H1 (cell line): ENCODE results near the gene FCER2. TPM values are rescaled to one million over a fixed set of nuclear protein-coding genes. Genes with fewer than 3 reads are reported as not detected.
A peak's percentile ranks its signal among the peaks of the same experiment; 100 is the strongest.

Experiments used
- CTCF ChIA-PET: fragments of 300-600 bp; sonication (Branson Sonifier 250); formaldehyde crosslinking; loops from one replicate; lab custom pipeline; 2021; ENCODE audit not compliant: partially characterized antibody; lab: Charles Lee
- POLR2A ChIA-PET: fragments of 300-600 bp; sonication (Branson Sonifier 250); formaldehyde crosslinking; loops from one replicate; lab custom pipeline; 2021; ENCODE audit warnings: inconsistent platforms; ENCODE audit not compliant: partially characterized antibody; lab: Charles Lee
- DNase-seq, 2 experiments: peaks; one replicate each; pipeline versions ENCODE4 v3.0.0 to v3.0.0-alpha.2; 2010 to 2022; ENCODE audit warnings: low spot score in 2 of 2, low read depth in 1 of 2, mixed read lengths in 1 of 2
- FAIRE-seq: peaks from 2 replicates; lab custom pipeline; 2011; peaks lifted over from hg19 to GRCh38; lab: Jason Lieb, UNC
- H2AFZ ChIP-seq: 2 replicates; pipeline ENCODE4 v1.8.1; 2012; ENCODE audit warnings: low read length, inconsistent platforms
- H2AK5ac ChIP-seq: 2 replicates; pipeline ENCODE4 v1.6.1; 2013; ENCODE audit warnings: low read depth, low read length
- H2BK120ac ChIP-seq: replicated peaks from 2 replicates; pipeline ENCODE3; 2013; ENCODE audit warnings: low read depth, low read length, inconsistent platforms
- H2BK12ac ChIP-seq: 2 replicates; pipeline ENCODE4 v1.6.1; 2013; ENCODE audit warnings: low read depth, low read length
- H2BK15ac ChIP-seq: 2 replicates; pipeline ENCODE4 v1.6.1; 2013; ENCODE audit warnings: low read length
- H2BK20ac ChIP-seq: 2 replicates; pipeline ENCODE4 v1.6.1; 2013; ENCODE audit warnings: low read length
- H2BK5ac ChIP-seq: 2 replicates; pipeline ENCODE4 v1.6.1; 2013; ENCODE audit warnings: low read depth, low read length
- H3K14ac ChIP-seq: 2 replicates; pipeline ENCODE4 v1.6.1; 2013; ENCODE audit warnings: inconsistent platforms; ENCODE audit not compliant: insufficient read length
- H3K18ac ChIP-seq: 2 replicates; pipeline ENCODE4 v1.6.1; 2013; ENCODE audit warnings: low read length; ENCODE audit errors: extremely low read depth
- H3K23ac ChIP-seq: 2 replicates; pipeline ENCODE4 v1.6.1; 2013; ENCODE audit warnings: inconsistent platforms; ENCODE audit not compliant: insufficient read length
- H3K23me2 ChIP-seq: 2 replicates; pipeline ENCODE4 v1.6.1; 2013; ENCODE audit warnings: low read depth, low read length
- H3K27ac ChIP-seq: 2 replicates; pipeline ENCODE4 v1.6.1; 2011; ENCODE audit warnings: low read depth, low read length, inconsistent platforms
- H3K27me3 ChIP-seq, 4 experiments: replicated peaks in 1 of 4; 1 replicate in 1 of 4; 2 replicates in 3 of 4; pipeline versions ENCODE4 v1.6.1 to v1.8.1; 2011 to 2013; ENCODE audit warnings: low read length in 3 of 4, mild to moderate bottlenecking in 3 of 4, inconsistent platforms in 2 of 4, mixed read lengths in 2 of 4, moderate library complexity in 1 of 4; ENCODE audit not compliant: control insufficient read depth in 3 of 4, insufficient read depth in 3 of 4; ENCODE audit errors: extremely low read depth in 1 of 4
- H3K36me3 ChIP-seq, 4 experiments: 2 replicates each; pipeline versions ENCODE4 v1.6.1 to v1.8.1; 2011 to 2013; ENCODE audit warnings: mild to moderate bottlenecking in 4 of 4, low read length in 3 of 4, moderate library complexity in 2 of 4, control low read depth in 1 of 4, inconsistent platforms in 1 of 4; ENCODE audit not compliant: insufficient read depth in 4 of 4, control insufficient read depth in 2 of 4
- H3K4ac ChIP-seq: replicated peaks from 2 replicates; pipeline ENCODE3; 2013; ENCODE audit warnings: low read length, low read depth, mixed read lengths, inconsistent platforms; ENCODE audit not compliant: insufficient read length
- H3K4me1 ChIP-seq, 4 experiments: replicated peaks in 1 of 4; 1 replicate in 1 of 4; 2 replicates in 3 of 4; pipeline versions ENCODE4 v1.6.1 to v1.8.1; 2011 to 2013; ENCODE audit warnings: low read length in 3 of 4, inconsistent platforms in 2 of 4, mixed read lengths in 1 of 4; ENCODE audit not compliant: insufficient read depth in 4 of 4, control insufficient read depth in 3 of 4
- H3K4me2 ChIP-seq, 2 experiments: 2 replicates each; pipeline versions ENCODE4 v1.6.1 to v1.8.1; 2011 to 2013; ENCODE audit warnings: low read depth in 2 of 2, low read length in 2 of 2, control low read depth in 1 of 2, inconsistent platforms in 1 of 2, mild to moderate bottlenecking in 1 of 2; ENCODE audit not compliant: insufficient read depth in 1 of 2
- H3K4me3 ChIP-seq, 4 experiments: fragments of 200-600, 300-600 bp in 1 of 4; sonication (generic), shearing (Covaris generic), sonication (Bioruptor Twin) in 1 of 4; 2 replicates each; pipeline versions ENCODE4 v1.5.1 to v1.8.1; 2011 to 2016; ENCODE audit warnings: low read length in 4 of 4, low read depth in 3 of 4, control low read depth in 2 of 4, inconsistent platforms in 2 of 4, mild to moderate bottlenecking in 2 of 4, mixed read lengths in 1 of 4, moderate library complexity in 1 of 4; ENCODE audit not compliant: insufficient read depth in 2 of 4; ENCODE audit errors: extremely low read depth in 1 of 4
- H3K56ac ChIP-seq: replicated peaks from 2 replicates; pipeline ENCODE3; 2013; ENCODE audit warnings: low read depth, mild to moderate bottlenecking, mixed read lengths, low read length, inconsistent platforms; ENCODE audit not compliant: insufficient read length
- H3K79me1 ChIP-seq: 2 replicates; pipeline ENCODE4 v1.6.1; 2013; ENCODE audit warnings: low read depth, low read length, control low read depth
- H3K79me2 ChIP-seq, 2 experiments: 2 replicates each; pipeline versions ENCODE4 v1.6.1 to v1.8.1; 2012 to 2013; ENCODE audit warnings: low read length in 2 of 2, mild to moderate bottlenecking in 2 of 2, inconsistent platforms in 1 of 2; ENCODE audit not compliant: insufficient read depth in 2 of 2, control insufficient read depth in 1 of 2
- H3K9ac ChIP-seq, 4 experiments: replicated peaks in 1 of 4; 1 replicate in 1 of 4; 2 replicates in 3 of 4; pipeline versions ENCODE4 v1.6.1 to v1.8.1; 2011 to 2013; ENCODE audit warnings: low read depth in 3 of 4, low read length in 3 of 4, control low read depth in 2 of 4, mild to moderate bottlenecking in 2 of 4, moderate library complexity in 2 of 4, inconsistent platforms in 1 of 4; ENCODE audit errors: extremely low read depth in 1 of 4
- H3K9me3 ChIP-seq, 2 experiments: 2 replicates each; pipeline versions ENCODE4 v1.6.1 to v1.8.1; 2012 to 2013; ENCODE audit warnings: mild to moderate bottlenecking in 2 of 2, moderate library complexity in 2 of 2, control low read depth in 1 of 2, inconsistent platforms in 1 of 2, low read depth in 1 of 2, low read length in 1 of 2, mixed read lengths in 1 of 2; ENCODE audit not compliant: insufficient read depth in 2 of 2
- H4K20me1 ChIP-seq, 2 experiments: replicated peaks in 1 of 2; 2 replicates each; pipeline versions ENCODE3 to v1.8.1; 2011 to 2013; ENCODE audit warnings: inconsistent platforms in 2 of 2, low read length in 2 of 2, mild to moderate bottlenecking in 1 of 2; ENCODE audit not compliant: insufficient read depth in 2 of 2, control insufficient read depth in 1 of 2
- H4K5ac ChIP-seq: 2 replicates; pipeline ENCODE4 v1.6.1; 2013; ENCODE audit warnings: low read length, low read depth, mixed read lengths, inconsistent platforms; ENCODE audit not compliant: insufficient read length
- H4K8ac ChIP-seq: 2 replicates; pipeline ENCODE4 v1.8.0; 2013; ENCODE audit warnings: mild to moderate bottlenecking, moderate library complexity, low read length, inconsistent platforms; ENCODE audit not compliant: insufficient read depth; ENCODE audit errors: extremely low read depth
- H4K91ac ChIP-seq: replicated peaks from 2 replicates; pipeline ENCODE3; 2013; ENCODE audit warnings: low read length, mixed read lengths, inconsistent platforms; ENCODE audit not compliant: insufficient read length
- CREB1 ChIP-seq: IDR thresholded peaks from 2 replicates; pipeline ENCODE4 v1.6.1; 2012; ENCODE audit warnings: inconsistent platforms
- CTBP2 ChIP-seq: IDR thresholded peaks from 2 replicates; pipeline ENCODE4 v1.7.0; 2011; ENCODE audit warnings: borderline replicate concordance, mild to moderate bottlenecking, moderate library complexity, mixed read lengths, low read length; ENCODE audit not compliant: insufficient read depth, insufficient read length
- EP300 ChIP-seq, 2 experiments: IDR thresholded peaks; 1 replicate in 1 of 2; 2 replicates in 1 of 2; pipeline ENCODE4 v1.6.1; 2011 to 2012; ENCODE audit warnings: low read depth in 2 of 2, low read length in 2 of 2, mild to moderate bottlenecking in 2 of 2, borderline replicate concordance in 1 of 2, inconsistent platforms in 1 of 2, moderate library complexity in 1 of 2
- FOSL1 ChIP-seq: IDR thresholded peaks from 2 replicates; pipeline ENCODE4 v1.6.1; 2011; ENCODE audit warnings: mild to moderate bottlenecking, low read depth, low read length, moderate library complexity; ENCODE audit not compliant: insufficient read depth
- NRF1 ChIP-seq: IDR thresholded peaks from 2 replicates; pipeline ENCODE4 v1.6.1; 2011; ENCODE audit warnings: mild to moderate bottlenecking, low read depth, low read length, improper control_type of control experiment
- SAP30 ChIP-seq: fragments of 300-600 bp; sonication (generic); IDR thresholded peaks from 2 replicates; pipeline ENCODE4 v1.7.1; 2012; ENCODE audit warnings: low read length, moderate library complexity, mild to moderate bottlenecking, inconsistent platforms; ENCODE audit not compliant: insufficient read depth, insufficient replicate concordance
- SIN3A ChIP-seq, 2 experiments: IDR thresholded peaks in 1 of 2; conservative IDR thresholded peaks in 1 of 2; 2 replicates each; pipeline ENCODE4 v1.6.1; 2011 to 2012; ENCODE audit warnings: low read length in 2 of 2, improper control_type of control experiment in 1 of 2, low read depth in 1 of 2, mild to moderate bottlenecking in 1 of 2
- SUZ12 ChIP-seq: fragments of 200-600 bp; sonication (generic); IDR thresholded peaks from 2 replicates; pipeline ENCODE4 v1.6.1; 2012; ENCODE audit warnings: mild to moderate bottlenecking, inconsistent platforms, low read length, moderate library complexity, mixed read lengths
- ZNF274 ChIP-seq: IDR thresholded peaks from 2 replicates; pipeline ENCODE4 v1.7.0; 2012; ENCODE audit warnings: low read length, borderline replicate concordance; ENCODE audit errors: extremely low read depth
- WGBS, 2 experiments: shearing (Covaris generic) in 1 of 2; methylation state at CpG; one replicate each; pipeline versions ENCODE4 v1.1.6 to v1.1.7; 2013 to 2015; ENCODE audit warnings: low lambda C conversion rate in 2 of 2, mixed read lengths in 2 of 2, inconsistent platforms in 1 of 2, low coverage in 1 of 2, missing lambda C conversion rate in 1 of 2; ENCODE audit not compliant: insufficient replicate concordance in 2 of 2, insufficient coverage in 1 of 2, insufficient read length in 1 of 2; ENCODE audit errors: extremely low coverage in 1 of 2, missing lambda C conversion rate in 1 of 2; 5-methylcytosine and 5-hydroxymethylcytosine counted together
- polyA plus RNA-seq, 7 experiments: library from polyadenylated mRNA; depleted of rRNA in 3 of 7; stranded (reverse) in 5 of 7; unstranded in 2 of 7; fragments of >200 nt in 5 of 7; fragments of 200-250 nt in 2 of 7; gene quantifications; 1 replicate in 5 of 7; 2 replicates in 1 of 7; 4 replicates in 1 of 7; pipeline versions ENCODE4 v1.2.1 to v1.2.3, GENCODE V29; 2011 to 2013; ENCODE audit warnings: missing spikeins in 2 of 7, mixed read lengths in 2 of 7
- total RNA-seq: library from RNA; stranded (reverse); fragmentation: NEBNext Ultra II Directional; extraction: Animal tissue kit (Norgen Biotek cat#: 25700); gene quantifications from 2 replicates; pipeline ENCODE4 v1.2.1, GENCODE V29; 2021
- TF ChIP-seq, protein P1 (sequence below), 3 experiments: IDR thresholded peaks; 1 replicate in 2 of 3; 2 replicates in 1 of 3; pipeline versions ENCODE4 v1.5.1 to v1.6.1; 2011; ENCODE audit warnings: low read length in 3 of 3, mild to moderate bottlenecking in 3 of 3, inconsistent platforms in 2 of 3, low read depth in 1 of 3, moderate library complexity in 1 of 3; ENCODE audit not compliant: insufficient read depth in 1 of 3; ENCODE audit errors: control extremely low read depth in 1 of 3

The FCER2 gene
- total and polyA plus RNA-seq, 2 of the 8 experiments (the other 6 are each of a cell fraction or from before 2014, with no cell fraction given) = 0.67 TPM; not detected in 1

DNA sequence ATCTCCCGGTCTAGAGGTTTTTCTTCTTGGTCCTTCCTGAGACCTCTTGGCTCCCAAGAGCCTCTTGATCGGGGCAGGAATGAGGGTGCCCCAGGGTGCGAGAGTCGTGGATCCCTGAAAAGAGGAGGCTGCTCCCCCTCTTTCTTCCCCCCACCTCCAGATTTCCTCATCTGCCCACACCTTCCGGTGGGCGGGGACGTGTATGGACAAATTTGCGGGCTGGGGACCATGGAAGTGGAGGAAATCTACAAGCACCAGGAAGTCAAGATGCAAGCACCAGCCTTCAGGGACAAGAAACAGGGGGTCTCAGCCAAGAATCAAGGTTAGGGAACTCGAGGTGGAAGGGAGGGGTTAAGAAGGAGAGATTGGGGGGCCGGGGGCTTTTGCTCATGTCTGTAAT lies 25.1 kb downstream of the FCER2 start, which contains the start of gene MCEMP1:
Gene MCEMP1, plus strand, starts transcription at position 237 of the 400 bp plus-strand sequence. Its CDS starts 31 bp downstream, at position 268.
- H3K36me3 ChIP-seq = no peaks in the 10 kb centered on the region
- no peak within 1 kb of the TSS for H2BK20ac ChIP-seq
- H2AFZ ChIP-seq = no peak within 1 kb of the TSS
- DNase-seq (no peak), FAIRE-seq (no peak)
- no peak within 1 kb of the TSS; the same call in 1 of the 2 replicates for H4K8ac ChIP-seq
- no peak within 1 kb of the TSS for H2BK15ac ChIP-seq
- H4K91ac ChIP-seq = peak within 1 kb of the TSS; percentile 30
- H3K4me3 ChIP-seq = no peak within 1 kb of the TSS
- ChIA-PET CTCF (interaction anchor here (1.9 kb wide), 1 partner anchor 109 kb away, joined by 9 read pairs; no protein-coding TSS in a partner anchor), POLR2A (no interaction called here)
- H2BK120ac ChIP-seq = no peak within 1 kb of the TSS
- no peak within 1 kb of the TSS for H4K5ac ChIP-seq
- no peaks in the 10 kb centered on the region for H3K79me1 ChIP-seq
- H2BK5ac ChIP-seq = no peak within 1 kb of the TSS
- no peak within 1 kb of the TSS for H3K14ac ChIP-seq
- no peak within 1 kb of the TSS for H3K23ac ChIP-seq
- H3K27ac ChIP-seq = no peak within 1 kb of the TSS
- peaks cover 0 to 8% (median 3%) of the 10 kb centered on the region in 4 experiments; a peak in 3 of 7 replicates for H3K27me3 ChIP-seq
- 0 out of 2 replicates have a peak within 1 kb of the TSS, but pooled peaks have one; percentile 71 for H2AK5ac ChIP-seq
- no peak within 1 kb of the TSS; the same call in 1 of the 2 replicates for H3K18ac ChIP-seq
- H2BK12ac ChIP-seq = 0 out of 2 replicates have a peak within 1 kb of the TSS, but pooled peaks have one; percentile 39
- H3K4ac ChIP-seq = no peak within 1 kb of the TSS
- H3K9me3 ChIP-seq = no peaks in the 10 kb centered on the region
- 85% methylated on average over 8 of the region's 10 CpGs; no CpG with 5 or more reads in 1 of the 2 experiments for WGBS, 2 experiments
- no peak within 1 kb of the TSS for H3K4me2 ChIP-seq
- no peaks in the 10 kb centered on the region; a peak in 1 of 4 replicates for H3K79me2 ChIP-seq
- peaks cover 4% of the 10 kb centered on the region; the same call in 1 of the 2 replicates for H3K23me2 ChIP-seq
- no peaks in the 10 kb centered on the region for H4K20me1 ChIP-seq
- H3K4me1 ChIP-seq = peaks cover 0 to 3% (median under 1%) of the 10 kb centered on the region in 4 experiments; a peak in 5 of 7 replicates
- no peak within 1 kb of the TSS for H3K9ac ChIP-seq
- no peak within 1 kb of the TSS for H3K56ac ChIP-seq
- TF ChIP-seq EP300 (IDR thresholded peaks at IDR 0.05; ENCODE audit: borderline replicate concordance in 1 of 2, low read depth in 2 of 2, low read length in 2 of 2) (no peak), SAP30 (no peak), ZNF274 (no peak), CREB1 (no peak), SUZ12 (no peak), SIN3A (conservative IDR thresholded peaks at IDR 0.05 in 1 of 2, IDR thresholded peaks at IDR 0.05 in 1 of 2; ENCODE audit: low read depth in 1 of 2, low read length in 2 of 2) (no peak), FOSL1 (no peak), NRF1 (no peak), CTBP2 (no peak)
- TF ChIP-seq, protein P1, sequence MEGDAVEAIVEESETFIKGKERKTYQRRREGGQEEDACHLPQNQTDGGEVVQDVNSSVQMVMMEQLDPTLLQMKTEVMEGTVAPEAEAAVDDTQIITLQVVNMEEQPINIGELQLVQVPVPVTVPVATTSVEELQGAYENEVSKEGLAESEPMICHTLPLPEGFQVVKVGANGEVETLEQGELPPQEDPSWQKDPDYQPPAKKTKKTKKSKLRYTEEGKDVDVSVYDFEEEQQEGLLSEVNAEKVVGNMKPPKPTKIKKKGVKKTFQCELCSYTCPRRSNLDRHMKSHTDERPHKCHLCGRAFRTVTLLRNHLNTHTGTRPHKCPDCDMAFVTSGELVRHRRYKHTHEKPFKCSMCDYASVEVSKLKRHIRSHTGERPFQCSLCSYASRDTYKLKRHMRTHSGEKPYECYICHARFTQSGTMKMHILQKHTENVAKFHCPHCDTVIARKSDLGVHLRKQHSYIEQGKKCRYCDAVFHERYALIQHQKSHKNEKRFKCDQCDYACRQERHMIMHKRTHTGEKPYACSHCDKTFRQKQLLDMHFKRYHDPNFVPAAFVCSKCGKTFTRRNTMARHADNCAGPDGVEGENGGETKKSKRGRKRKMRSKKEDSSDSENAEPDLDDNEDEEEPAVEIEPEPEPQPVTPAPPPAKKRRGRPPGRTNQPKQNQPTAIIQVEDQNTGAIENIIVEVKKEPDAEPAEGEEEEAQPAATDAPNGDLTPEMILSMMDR (IDR thresholded peaks at IDR 0.05; ENCODE audit: control extremely low read depth in 1 of 3, insufficient read depth in 1 of 3, low read depth in 1 of 3, low read length in 3 of 3) = no peak
